GM04503 (cell line): ENCODE data around the gene RASL11A.
"Not testable (repeated sequence)": the region's sequence is repeated elsewhere in the genome, so short reads cannot be mapped to it uniquely, and the experiment has no call there.

Experiments
- DNase-seq: peaks from one replicate; pipeline ENCODE4 v3.0.0-alpha.2; 2012; ENCODE audit warnings: low read depth

The RASL11A gene, protein sequence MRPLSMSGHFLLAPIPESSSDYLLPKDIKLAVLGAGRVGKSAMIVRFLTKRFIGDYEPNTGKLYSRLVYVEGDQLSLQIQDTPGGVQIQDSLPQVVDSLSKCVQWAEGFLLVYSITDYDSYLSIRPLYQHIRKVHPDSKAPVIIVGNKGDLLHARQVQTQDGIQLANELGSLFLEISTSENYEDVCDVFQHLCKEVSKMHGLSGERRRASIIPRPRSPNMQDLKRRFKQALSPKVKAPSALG

DNA sequence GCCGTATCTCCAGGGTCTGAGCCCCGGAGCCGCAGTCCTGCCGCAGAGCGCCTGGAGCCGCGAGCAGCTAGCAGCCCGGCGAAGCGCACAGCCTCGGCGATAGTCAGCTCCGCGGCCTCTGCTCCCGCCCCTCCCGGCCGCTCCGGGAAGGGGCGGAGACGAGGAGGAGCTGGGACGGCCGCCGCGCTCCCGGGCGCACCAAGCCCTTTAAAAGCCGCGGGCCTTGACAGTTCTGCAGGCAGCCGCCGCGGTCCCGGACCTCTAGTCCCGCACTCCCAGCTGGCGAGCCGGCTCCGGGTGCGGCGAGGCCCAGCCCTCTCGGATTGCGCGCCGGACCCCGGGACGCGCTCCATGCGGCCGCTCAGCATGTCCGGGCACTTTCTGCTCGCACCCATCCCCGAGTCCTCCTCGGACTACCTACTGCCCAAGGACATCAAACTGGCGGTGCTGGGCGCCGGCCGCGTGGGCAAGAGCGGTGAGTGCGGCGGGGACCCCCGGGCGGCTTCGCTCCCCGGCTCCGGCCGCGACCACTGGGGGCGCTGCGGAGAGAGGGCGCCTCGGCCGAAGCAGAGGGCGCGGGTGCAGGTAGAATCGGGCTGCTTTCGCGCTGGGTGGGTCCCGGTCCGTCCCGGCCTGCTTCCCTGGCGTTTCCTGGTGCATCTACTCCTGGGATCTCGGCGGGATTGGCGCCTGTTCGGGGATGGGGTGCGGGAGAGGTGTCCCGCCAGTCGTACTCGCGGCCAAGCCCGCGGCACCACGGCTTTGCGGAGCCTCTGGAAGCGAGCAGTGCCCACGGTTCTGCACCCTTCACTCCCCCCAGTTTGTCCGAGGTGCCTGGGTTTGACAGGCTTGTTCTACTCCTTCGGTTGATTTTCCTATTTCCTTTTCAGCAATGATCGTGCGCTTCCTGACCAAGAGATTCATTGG lies at the start of gene RASL11A:
Gene RASL11A, plus strand, starts transcription at position 237 of the 927 bp plus-strand sequence. Its CDS starts 115 bp downstream, at position 352.
- DNase-seq: peak; percentile 34

DNA sequence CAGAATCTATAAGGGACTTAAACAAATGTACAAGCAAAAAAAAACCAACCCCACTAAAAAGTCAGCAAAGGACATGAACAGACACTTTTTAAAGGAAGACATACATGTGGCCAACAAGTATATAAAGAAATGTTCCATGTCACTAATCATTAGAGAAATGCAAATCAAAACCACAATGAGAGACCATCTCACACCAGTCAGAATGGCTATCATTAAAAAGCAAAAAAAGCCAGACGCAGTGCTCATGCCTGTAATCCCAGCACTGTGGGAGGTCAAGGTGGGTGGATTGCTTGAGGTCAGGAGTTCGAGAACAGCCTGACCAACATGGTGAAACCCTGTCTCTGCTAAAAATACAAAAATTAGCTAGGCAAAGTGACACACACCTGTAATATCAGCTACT lies 48.5 kb upstream of the RASL11A start:
- not testable (repeated sequence) for DNase-seq

DNA sequence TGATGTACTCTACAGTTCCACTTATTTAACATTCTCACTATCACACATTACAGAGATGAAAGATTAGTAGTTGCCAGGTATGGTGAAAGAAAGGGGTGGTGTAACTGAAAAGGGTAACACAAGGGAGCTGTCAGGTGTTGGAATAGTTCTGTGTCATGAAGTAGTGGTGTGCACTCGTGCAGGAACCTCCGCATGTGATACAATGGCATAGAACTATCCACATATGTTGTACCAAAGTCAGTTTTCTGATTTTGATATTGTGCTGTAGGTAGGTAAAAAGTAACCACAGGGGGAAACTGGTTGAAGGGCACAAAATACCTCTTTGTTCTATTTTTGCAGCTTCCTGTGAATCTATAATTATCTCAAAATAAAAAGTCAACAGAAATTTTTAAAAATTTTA lies 43.6 kb upstream of the RASL11A start:
- DNase-seq: no peak

DNA sequence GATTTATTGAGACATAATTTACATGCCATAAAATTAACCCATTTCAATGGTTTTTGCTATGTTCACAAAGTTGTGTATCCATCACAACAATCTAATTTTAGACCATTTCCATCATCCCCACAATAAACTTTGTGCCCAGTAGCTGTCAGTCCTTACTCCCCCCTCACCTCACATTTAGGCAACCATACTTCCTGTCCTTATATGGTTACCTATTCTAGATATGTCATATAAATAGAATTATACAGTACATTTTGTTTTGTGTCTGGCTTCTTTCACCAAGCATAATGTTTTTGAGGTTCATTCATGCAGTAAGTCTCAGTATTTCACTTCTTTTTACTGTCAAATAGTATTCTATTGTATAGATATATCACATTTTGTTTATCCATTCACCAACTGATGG lies 42.5 kb upstream of the RASL11A start:
- no peak for DNase-seq

DNA sequence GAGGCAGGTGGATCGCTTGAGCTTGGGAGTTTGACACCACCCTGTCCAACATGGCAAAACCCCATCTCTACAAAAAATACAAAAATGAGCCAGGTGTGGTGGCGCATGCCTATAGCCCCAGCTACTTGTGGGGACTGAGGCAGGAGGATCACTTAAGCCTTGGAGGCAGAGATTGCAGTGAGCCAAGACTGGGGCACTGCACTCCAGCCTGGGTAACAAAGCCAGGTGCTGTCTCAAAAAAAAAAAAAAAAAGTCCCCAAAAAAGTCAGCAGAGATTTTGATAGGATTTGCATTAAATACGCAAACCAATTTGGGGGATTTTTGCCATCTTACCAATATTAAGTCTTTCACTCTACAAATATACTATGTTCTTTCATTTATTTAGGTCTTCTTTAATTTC lies 41.0 kb upstream of the RASL11A start:
- no peak for DNase-seq

DNA sequence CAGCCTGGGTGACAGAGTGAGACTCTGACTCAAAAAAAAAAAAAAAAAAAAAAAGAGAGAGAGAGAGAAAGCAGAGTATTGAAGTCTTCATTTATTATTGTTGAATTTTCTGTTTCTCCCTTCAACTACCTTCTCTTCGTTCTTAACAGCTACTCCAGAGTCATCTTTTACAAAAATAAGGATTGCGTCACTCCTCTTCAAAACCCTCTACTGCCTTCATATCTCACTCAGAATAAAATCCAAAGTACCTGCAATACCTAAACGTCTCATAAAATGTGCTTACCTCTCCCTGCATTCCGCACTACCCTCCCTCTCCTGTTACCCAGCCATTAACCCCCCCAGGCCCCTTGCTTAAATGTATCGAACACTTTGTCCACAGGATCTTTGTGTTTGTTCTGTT lies 36.7 kb upstream of the RASL11A start:
- DNase-seq: no peak

DNA sequence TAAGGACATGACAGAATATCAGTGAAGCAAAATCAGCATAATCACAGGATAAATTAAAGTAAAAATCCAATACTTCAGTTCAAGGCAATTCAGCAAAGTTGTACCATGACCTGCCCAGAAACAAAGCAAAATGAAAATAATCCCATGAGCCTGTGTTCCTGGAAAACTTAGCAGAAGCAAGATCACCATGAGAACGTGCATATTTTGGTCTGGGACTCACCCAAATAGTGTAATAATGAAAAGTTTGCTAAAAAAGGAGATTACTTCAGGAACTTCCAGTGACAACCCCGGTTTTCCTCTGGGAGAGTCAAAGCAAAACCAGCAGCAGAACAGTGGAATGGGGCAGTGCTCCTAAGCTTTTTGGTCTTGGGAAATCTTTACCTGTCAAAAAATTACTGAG lies 34.2 kb upstream of the RASL11A start:
- peak; percentile 21 for DNase-seq

DNA sequence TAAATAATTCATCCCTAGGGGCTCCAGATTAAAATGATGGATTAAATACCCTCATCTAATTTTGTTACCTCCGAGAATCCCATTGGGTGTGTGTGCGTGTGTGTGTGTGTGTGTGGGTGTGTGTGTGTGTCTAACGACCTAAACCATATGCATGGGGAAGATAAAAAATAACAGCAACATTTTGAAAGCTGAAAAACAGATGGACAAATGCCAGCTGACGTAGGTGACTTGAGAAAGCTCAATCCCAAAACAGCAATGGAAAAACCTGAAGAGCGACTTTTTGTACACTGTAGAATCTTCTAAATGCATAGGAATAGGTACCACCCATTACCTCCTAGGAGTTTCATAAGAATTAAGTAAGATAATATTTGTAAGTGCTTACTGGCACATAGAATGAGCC lies 27.9 kb upstream of the RASL11A start:
- DNase-seq: no peak

DNA sequence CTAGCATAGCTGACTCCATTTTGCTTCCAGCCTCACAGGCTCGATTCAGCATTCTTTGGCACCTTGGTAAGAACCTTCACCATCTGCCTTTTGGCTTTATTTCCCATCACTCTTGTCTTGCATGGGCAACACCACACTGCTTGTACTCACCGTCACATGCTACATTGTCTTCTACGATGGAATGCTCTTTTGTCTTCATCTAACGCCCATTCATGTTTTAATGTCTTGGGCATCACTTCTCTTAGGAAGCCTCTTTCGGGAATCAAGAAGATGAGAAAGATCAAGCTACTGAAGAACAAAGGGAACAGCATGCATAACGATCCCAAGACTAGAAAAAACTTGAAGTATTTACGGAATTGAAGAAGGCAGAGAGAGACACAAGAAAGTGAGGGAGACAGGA lies 25.0 kb upstream of the RASL11A start:
- no peak for DNase-seq

DNA sequence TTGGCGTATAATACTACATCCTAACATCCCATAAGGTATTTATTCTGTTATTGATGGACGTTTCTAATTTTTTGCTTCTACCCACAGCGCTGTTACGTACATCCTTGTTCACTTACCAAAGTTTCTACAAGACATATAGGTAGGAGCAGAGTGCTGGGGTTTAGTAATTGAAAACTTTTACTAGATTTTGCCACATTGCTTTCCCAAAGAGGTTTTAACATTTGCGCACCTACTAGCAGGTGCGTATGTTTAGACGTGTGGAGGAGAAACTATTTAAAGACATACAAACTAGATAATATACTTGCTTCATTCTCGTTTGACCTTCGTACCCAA lies 19.8 kb upstream of the RASL11A start:
- no peak for DNase-seq

DNA sequence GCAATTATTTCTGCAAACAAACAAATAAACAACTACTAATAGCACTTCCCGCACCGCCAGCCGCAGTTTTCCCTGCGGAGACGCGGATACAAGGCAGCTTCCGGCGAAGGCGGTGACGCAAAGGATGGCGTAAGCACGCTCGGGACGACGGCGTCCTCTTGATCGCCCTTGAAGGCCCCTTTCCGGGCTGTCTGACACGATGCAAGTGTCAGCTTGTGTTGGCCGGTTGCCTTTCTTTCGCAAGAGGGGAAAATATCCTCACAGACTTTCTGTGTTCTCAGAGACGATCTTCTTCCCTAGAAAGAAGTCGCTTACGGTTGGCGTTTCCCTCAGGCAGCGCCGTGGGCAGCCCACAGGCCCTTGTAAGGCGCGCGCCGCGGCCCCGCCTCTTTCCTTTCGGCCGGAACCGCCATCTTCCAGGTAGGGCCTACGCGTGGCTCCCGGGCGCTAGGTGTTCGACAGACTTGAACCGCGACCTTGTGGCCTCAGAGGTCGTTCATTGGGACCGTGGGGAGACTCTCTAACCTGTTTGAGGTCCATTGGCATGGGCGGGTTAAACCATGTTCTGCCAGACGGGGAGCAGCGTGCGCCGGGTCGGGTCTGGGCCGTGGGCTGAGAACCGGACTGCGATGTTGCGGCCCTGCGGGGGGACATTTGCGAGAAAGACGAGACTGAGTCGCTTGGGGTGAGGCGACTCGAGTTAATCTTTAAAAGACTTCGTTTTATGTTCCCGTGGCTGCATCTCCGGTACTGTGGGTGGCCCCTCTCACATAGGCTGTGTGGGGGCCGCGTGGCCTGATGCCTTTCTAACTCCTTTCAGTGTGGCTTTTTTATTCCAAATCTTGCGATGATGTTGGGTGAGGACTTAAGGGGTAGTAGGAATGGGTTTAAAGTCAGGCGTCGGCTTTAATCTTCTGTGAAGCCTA lies 19.2 kb upstream of the RASL11A start, which contains the start of gene RPL21:
Gene RPL21, plus strand, starts transcription at position 393 of the 926 bp plus-strand sequence. CDS start 2,219 bp downstream, outside the sequence.
- peak; percentile 74 for DNase-seq

DNA sequence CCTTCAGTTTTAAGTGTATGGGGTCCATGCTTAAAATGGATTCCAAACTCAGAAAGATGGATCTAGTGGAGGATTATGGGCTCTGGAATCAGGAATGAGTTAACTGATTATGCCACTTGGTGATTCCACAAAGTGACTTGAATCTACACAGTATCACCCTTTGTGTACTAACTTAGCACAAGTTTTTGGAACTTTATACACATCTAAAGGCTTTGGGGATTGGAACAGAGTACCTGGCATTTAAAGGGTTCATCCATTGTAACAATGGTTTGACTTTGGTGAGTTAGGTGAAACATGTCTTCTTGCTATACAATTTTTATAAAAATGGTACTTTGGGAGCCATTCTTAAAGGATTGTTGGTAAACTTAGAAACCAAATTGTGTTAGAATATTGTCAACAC lies 18.2 kb upstream of the RASL11A start:
- DNase-seq: no peak

DNA sequence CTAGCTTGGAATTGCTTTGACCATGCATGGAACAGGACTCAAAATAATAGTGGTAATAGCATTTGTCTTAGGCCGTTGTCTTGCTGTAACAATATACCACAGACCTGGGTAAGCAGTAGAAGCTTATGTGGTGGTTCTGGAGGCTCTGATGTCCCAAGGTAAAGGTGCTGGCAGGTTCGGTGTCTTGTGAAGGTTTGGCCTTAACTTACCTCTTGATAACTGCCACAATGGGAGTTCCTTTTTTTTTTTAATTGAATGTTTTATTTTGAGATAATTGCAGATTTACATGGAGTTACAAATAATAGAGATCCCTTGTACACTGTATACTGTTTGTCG lies 13.4 kb upstream of the RASL11A start:
- no peak for DNase-seq

DNA sequence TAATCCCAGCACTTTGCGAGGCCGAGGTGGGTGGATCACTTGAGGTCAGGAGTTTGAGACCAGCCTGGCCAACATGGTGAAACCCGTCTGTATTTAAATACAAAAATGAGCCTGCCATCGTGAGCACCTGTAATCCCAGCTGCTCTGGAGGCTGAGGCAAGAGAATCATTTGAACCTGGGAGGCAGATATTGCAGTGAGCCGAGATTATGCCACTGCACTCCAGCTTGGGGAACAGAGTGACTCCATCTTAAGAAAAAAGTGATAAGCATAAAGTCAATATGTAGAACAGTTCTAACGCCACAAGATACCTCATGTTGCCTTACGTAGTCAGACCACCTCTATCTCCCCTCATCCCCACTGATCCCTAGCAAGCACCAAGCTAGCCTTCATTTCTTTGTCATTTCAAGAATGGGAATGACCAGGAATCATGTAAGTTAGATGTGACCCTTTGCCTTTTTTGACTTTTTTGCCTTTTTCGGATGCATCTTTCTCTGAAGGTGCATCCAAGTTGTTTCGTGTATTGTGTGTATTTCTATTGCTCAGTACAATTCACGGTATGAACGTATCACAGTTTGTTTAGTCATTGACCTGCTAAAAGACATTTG lies 12.9 kb upstream of the RASL11A start:
- DNase-seq: no peak

DNA sequence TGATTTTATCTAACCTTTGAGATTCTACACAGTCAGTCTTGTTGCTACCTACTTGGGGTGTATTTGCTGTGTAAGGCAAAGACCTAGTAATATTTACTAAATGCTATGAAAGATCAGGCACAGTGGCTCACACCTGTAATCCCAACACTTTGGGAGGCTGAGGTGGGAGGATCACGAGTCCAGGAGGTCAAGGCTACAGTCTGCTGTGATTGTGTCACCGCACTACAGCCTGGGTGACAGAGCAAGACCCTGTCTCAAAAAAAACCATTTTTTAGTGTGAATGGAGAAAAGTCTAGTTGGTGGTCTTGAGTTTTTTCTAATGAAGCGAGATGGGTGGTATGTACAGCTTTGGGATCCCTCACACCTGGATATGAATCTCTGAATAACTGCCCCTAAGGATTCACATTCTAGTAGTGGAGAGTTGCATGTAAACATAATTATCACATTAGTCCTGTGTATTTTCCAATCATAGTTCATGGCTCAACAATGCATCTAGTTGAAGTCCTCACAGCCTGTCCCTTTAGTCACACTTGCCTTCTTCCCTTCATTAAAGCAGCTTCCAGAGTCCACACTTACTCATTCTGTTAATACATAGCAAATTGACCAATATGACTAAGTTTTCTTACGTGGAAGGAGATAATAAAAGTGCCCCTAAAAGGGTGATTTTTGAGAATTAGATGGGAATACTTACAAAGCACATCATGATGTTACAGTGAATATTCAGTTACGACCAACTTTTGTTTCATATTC lies 11.8 kb upstream of the RASL11A start:
- no peak for DNase-seq

DNA sequence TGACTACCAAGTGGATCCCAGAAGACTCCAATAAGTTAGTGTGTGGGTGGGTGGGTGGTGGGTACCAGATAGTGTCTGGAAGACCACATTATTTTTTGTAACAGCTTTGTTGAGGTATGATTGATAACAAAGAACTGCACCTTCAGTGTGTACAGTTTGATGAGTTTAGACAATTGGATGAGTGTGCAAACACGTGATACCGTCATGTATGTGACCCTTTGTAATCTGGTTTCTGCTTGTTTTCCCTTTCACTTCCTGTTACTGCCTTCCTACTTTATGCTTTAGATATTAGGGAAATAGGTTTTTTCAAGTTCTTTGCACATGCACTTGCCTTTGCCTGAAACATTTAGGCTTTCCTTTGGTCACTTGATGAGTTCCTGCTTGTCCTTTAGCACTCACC lies 10.8 kb upstream of the RASL11A start:
- no peak for DNase-seq

DNA sequence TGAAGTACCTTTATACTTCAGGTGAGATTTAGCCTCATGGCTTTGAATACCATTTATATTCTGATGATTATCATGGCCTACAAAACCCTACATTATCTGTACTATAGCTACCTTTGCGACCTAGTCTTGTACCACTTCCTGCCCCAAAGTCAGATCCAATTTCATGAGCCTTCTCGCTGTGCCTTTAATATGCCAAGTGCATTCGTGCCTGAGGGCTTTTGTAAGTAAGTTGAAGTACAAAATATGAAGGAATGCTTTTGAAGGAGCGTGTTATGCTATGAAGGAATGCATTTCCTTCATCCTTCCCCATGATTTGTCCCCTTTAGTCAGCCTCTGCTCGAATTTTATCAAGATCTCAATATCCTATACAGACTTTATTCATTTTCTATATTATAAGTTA lies 9.2 kb upstream of the RASL11A start:
- no peak for DNase-seq

DNA sequence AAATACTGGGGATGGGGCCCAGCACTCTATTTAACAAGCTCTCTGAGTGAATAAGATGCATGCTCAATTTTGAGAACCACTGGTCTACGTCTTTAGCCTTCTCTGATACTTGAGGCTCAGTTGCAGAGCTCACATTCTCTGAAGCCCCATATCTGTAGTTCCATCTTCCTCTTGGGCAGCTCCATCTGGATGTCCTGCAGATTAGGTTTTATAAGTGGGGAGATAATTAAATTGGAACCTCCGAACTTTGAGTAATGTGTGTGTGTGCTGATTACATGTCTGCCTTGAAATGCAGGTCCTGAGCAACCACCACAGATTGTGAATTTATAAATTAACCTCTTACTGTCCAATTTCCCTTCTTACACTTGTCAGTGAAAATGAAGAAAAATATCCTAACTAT lies 7.2 kb upstream of the RASL11A start:
- no peak for DNase-seq

DNA sequence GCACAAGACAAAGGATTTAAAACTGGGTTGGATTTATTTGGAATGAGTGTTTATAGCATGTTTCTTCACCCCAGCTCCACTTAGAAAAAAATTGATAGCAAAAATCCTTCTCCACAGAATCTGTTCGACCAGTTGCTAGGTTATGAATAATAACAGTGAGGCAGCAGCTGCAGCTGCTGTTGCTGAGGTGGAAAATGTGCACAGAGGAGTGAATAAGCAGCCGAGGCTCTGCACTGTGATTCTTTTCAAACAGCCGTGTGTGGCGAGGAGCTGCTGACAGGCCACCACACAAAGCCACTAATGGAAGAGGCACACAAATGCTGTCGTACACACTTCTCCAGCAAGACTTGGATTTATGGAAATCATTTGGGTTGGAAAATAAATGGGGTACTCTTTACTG lies 6.4 kb upstream of the RASL11A start:
- DNase-seq: peak; percentile 64

DNA sequence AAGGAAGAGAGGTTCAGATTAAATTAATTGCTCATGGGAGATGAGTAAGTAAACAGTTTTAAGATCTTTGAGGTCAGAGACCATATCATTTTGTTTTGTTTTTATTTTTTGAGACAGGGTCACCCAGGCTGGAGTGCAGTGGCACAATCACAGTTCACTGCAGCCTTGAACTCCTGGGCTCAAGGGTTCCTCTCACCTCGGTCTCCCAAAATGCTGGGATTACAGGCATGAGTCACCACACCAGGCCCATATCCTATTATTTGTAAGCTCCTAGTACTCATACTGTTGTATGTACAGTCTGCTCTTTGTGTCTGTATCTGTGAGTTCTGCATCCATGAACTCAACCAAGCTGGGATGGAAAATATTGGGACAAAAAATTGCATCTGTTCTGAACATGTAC lies 6.0 kb upstream of the RASL11A start:
- DNase-seq: no peak

DNA sequence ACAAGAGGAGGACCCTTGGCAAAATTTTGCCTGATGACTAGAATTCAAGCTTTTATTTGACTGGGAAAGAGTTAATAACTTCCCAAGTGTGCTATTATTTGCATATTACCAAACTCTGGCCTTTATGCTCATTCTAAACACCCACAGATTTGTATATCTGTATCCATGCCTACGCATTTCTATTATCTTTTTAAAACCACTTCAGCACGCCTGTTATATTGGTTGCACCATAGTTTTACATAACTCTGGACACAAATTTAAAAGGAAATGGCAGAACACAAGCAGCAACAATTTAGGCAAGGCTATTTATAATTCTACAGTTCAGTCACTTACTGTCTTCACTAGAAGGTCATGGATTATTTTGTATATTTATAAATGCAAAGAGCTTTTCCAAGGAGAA lies 3.7 kb upstream of the RASL11A start:
- DNase-seq: no peak
